C4-2B (cell line): ENCODE data around the gene GPR146.

Experiments used
- H3K27ac ChIP-seq: fragments of 450-650 bp; 2 replicates; pipeline ENCODE4 v1.5.1; 2017
- ZFX ChIP-seq: fragments of 450-650 bp; IDR thresholded peaks from 2 replicates; pipeline ENCODE4 v1.6.1; 2017
- TF ChIP-seq, protein P1 (sequence below): fragments of 450-650 bp; conservative IDR thresholded peaks from 2 replicates; pipeline ENCODE4 v1.5.1; 2017; ENCODE audit warnings: mild to moderate bottlenecking

GPR146 gene

GRCh38 chr7:1090236-1090635 lies 45.9 kb downstream of the GPR146 start:
- no peak overlapping the region for H3K27ac ChIP-seq
- TF ChIP-seq ZFX, result no peak
- TF ChIP-seq, protein P1, sequence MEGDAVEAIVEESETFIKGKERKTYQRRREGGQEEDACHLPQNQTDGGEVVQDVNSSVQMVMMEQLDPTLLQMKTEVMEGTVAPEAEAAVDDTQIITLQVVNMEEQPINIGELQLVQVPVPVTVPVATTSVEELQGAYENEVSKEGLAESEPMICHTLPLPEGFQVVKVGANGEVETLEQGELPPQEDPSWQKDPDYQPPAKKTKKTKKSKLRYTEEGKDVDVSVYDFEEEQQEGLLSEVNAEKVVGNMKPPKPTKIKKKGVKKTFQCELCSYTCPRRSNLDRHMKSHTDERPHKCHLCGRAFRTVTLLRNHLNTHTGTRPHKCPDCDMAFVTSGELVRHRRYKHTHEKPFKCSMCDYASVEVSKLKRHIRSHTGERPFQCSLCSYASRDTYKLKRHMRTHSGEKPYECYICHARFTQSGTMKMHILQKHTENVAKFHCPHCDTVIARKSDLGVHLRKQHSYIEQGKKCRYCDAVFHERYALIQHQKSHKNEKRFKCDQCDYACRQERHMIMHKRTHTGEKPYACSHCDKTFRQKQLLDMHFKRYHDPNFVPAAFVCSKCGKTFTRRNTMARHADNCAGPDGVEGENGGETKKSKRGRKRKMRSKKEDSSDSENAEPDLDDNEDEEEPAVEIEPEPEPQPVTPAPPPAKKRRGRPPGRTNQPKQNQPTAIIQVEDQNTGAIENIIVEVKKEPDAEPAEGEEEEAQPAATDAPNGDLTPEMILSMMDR, result no peak

- H3K27ac ChIP-seq, result no peak overlapping the region
- TF ChIP-seq, protein P1, result no peak
- no peak for TF ChIP-seq ZFX
Measured at GRCh38 chr7:1090686-1091643, 46.6 kb downstream of the GPR146 start.

- TF ChIP-seq, protein P1, result no peak
- TF ChIP-seq ZFX, result no peak
- no peak overlapping the region for H3K27ac ChIP-seq
Measured at GRCh38 chr7:1091644-1092027, 47.3 kb downstream of the GPR146 start.

DNA sequence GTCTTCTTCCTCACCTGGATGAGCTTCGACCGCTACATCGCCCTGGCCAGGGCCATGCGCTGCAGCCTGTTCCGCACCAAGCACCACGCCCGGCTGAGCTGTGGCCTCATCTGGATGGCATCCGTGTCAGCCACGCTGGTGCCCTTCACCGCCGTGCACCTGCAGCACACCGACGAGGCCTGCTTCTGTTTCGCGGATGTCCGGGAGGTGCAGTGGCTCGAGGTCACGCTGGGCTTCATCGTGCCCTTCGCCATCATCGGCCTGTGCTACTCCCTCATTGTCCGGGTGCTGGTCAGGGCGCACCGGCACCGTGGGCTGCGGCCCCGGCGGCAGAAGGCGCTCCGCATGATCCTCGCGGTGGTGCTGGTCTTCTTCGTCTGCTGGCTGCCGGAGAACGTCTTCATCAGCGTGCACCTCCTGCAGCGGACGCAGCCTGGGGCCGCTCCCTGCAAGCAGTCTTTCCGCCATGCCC lies 47.9 kb downstream of the GPR146 start:
- H3K27ac ChIP-seq, result no peak overlapping the region
- TF ChIP-seq, protein P1, result no peak
- no peak for TF ChIP-seq ZFX

DNA sequence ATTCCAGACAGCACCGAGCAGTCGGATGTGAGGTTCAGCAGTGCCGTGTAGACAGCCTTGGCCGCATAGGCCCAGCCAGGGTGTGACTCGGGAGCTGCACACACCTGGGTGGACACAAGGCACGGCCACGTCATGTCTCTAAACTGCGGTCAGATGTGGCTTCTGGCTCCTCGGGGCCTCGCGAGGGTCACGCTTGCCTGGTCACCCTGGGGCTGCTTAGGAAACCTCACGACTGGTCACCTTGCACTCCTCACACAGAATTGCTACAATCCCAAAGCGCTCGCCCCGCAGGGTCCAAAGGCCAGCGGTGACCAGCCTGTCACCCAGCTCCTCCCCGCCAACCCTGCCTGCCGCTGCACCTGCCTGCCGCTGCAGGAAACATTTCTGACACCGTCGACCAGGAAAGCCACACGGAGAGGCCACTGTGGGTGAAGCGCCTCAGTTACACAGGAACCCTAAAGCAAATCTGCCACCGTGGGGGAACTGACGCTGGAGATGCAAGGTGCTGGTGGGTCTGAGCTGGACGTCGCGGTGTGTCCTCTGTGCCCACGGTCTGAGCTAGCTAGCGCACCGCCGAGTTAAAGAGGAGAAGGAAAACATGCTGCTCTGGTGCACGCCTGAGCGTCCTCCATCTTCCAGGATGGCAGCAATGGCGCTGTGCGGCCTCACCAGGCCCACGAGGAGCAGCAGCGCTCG lies 48.6 kb downstream of the GPR146 start:
- TF ChIP-seq, protein P1, result no peak
- TF ChIP-seq ZFX, result no peak
- H3K27ac ChIP-seq, result no peak overlapping the region

GRCh38 chr7:1093502-1093843 lies 49.1 kb downstream of the GPR146 start:
- TF ChIP-seq ZFX, result no peak
- TF ChIP-seq, protein P1, result no peak
- no peak overlapping the region for H3K27ac ChIP-seq
